WTC11 (cell line): ENCODE data around the gene GSTP1.
"Not testable (repeated sequence)": the region's sequence is repeated elsewhere in the genome, so short reads cannot be mapped to it uniquely, and the experiment has no call there.

Experiments
- CBFB ChIP-seq: sonication (generic); formaldehyde crosslinking; IDR thresholded peaks from 2 replicates; pipeline ENCODE4 v1.8.1; 2022; ENCODE audit warnings: mild to moderate bottlenecking, low read depth, missing genetic modification reagents
- CREM ChIP-seq: sonication (generic); formaldehyde crosslinking; IDR thresholded peaks from 2 replicates; pipeline ENCODE4 v1.8.1; 2022; ENCODE audit warnings: mild to moderate bottlenecking, missing genetic modification reagents, moderate library complexity
- GRHL2 ChIP-seq: fragments of 250-450 bp; sonication (Bioruptor Pico); IDR thresholded peaks from 2 replicates; pipeline ENCODE4 v1.8.0; 2022; ENCODE audit warnings: mild to moderate bottlenecking, moderate library complexity; ENCODE audit not compliant: insufficient replicate concordance, severe bottlenecking
- JUN ChIP-seq: sonication (generic); formaldehyde crosslinking; IDR thresholded peaks from 2 replicates; pipeline ENCODE4 v1.8.0; 2023; ENCODE audit warnings: mild to moderate bottlenecking, missing genetic modification reagents
- ZNF232 ChIP-seq: sonication (generic); formaldehyde crosslinking; IDR thresholded peaks from 2 replicates; pipeline ENCODE4 v1.8.0; 2022; ENCODE audit warnings: mild to moderate bottlenecking, missing genetic modification reagents
- TF ChIP-seq, protein P1 (sequence below): sonication (generic); formaldehyde crosslinking; IDR thresholded peaks from 2 replicates; pipeline ENCODE4 v1.8.1; 2022; ENCODE audit warnings: mild to moderate bottlenecking, missing genetic modification reagents, moderate library complexity, borderline replicate concordance
- TF ChIP-seq, protein P2 (sequence below): fragments of 200-600 bp; IDR thresholded peaks from 2 replicates; pipeline ENCODE4 v1.8.0; 2022; ENCODE audit warnings: antibody characterized with exemption
- TF ChIP-seq, protein P3 (sequence below): sonication (generic); formaldehyde crosslinking; IDR thresholded peaks from 2 replicates; pipeline ENCODE4 v1.8.0; 2022; ENCODE audit warnings: mild to moderate bottlenecking, missing genetic modification reagents

DNA sequence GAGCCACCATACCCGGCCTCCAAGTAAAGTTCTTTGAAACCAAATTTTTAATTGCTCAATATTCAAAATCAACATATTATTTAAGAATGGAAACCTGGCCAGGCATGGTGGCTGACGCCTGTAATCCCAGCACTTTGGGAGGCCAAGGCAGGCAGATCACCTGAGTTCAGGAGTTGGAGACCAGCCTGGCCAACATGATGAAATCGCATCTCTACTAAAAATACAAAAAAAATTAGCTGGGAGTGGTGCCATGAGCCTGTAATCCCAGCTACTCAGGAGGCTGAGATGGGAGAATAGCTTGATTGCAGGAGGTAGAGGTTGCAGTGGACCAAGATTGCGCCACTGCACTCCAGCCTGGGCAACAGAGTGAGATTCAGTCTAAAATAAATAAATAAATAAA lies 35.5 kb upstream of the GSTP1 start:
- TF ChIP-seq, protein P1, sequence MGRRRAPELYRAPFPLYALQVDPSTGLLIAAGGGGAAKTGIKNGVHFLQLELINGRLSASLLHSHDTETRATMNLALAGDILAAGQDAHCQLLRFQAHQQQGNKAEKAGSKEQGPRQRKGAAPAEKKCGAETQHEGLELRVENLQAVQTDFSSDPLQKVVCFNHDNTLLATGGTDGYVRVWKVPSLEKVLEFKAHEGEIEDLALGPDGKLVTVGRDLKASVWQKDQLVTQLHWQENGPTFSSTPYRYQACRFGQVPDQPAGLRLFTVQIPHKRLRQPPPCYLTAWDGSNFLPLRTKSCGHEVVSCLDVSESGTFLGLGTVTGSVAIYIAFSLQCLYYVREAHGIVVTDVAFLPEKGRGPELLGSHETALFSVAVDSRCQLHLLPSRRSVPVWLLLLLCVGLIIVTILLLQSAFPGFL (CRISPR knock-in tag), result not testable (repeated sequence)
- TF ChIP-seq GRHL2 (CRISPR knock-in tag); CREM (CRISPR knock-in tag); CBFB (CRISPR knock-in tag); ZNF232 (CRISPR knock-in tag); JUN: not testable (repeated sequence)
- TF ChIP-seq, protein P2, sequence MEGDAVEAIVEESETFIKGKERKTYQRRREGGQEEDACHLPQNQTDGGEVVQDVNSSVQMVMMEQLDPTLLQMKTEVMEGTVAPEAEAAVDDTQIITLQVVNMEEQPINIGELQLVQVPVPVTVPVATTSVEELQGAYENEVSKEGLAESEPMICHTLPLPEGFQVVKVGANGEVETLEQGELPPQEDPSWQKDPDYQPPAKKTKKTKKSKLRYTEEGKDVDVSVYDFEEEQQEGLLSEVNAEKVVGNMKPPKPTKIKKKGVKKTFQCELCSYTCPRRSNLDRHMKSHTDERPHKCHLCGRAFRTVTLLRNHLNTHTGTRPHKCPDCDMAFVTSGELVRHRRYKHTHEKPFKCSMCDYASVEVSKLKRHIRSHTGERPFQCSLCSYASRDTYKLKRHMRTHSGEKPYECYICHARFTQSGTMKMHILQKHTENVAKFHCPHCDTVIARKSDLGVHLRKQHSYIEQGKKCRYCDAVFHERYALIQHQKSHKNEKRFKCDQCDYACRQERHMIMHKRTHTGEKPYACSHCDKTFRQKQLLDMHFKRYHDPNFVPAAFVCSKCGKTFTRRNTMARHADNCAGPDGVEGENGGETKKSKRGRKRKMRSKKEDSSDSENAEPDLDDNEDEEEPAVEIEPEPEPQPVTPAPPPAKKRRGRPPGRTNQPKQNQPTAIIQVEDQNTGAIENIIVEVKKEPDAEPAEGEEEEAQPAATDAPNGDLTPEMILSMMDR, result not testable (repeated sequence)
- TF ChIP-seq, protein P3, sequence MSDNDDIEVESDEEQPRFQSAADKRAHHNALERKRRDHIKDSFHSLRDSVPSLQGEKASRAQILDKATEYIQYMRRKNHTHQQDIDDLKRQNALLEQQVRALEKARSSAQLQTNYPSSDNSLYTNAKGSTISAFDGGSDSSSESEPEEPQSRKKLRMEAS (CRISPR knock-in tag), result not testable (repeated sequence)
